ENCODE data around the gene NTHL1.

Gene NTHL1

DNA sequence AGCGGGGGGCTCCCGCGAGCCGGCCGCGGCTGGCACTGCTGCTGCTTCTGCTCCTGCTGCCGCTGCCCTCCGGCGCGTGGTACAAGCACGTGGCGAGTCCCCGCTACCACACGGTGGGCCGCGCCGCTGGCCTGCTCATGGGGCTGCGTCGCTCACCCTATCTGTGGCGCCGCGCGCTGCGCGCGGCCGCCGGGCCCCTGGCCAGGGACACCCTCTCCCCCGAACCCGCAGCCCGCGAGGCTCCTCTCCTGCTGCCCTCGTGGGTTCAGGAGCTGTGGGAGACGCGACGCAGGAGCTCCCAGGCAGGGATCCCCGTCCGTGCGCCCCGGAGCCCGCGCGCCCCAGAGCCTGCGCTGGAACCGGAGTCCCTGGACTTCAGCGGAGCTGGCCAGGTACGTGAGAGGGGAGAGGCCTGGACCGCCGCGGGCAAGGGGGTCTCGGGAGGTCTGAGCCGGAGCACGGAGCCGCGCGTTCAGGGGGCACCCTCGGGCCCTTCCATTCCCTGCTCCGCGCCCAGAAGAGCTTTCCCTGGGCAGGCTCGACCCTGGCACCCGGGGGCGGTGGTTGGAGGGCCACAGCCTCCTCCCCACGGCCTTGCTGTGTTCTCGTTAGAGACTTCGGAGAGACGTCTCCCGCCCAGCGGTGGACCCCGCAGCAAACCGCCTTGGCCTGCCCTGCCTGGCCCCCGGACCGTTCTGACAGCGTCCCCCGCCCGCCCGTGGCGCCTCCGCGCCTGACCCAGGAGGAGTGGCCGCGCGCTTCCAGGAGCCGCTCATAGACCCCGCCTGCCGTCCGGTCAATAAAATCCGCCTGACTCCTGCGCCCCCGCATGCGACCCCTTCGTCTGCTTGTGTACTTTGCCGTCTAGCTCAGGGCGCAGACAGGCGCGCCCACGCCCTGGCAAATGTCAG is 27.5 kb downstream of the NTHL1 start:
- POLR2A ChIA-PET: interaction anchor here (0.7 to 0.9 kb wide), 2 partner anchors 23 to 56 kb away, joined by 3 to 4 read pairs; partner anchors contain the start of gene RPS2
- H3K4me1 ChIP-seq (ENCODE audit: control insufficient read depth, insufficient read depth, low read length): peaks cover 9% of the 10 kb centered on the region
- peak overlapping the region; percentile 9 for H3K4me3 ChIP-seq (ENCODE audit: low read depth, low read length)
- no peaks in the 10 kb centered on the region for H3K9me3 ChIP-seq (ENCODE audit: control insufficient read depth, insufficient read depth, low read depth, low read length)
- H3K27ac ChIP-seq (ENCODE audit: extremely low read depth, low read depth, low read length): no peak overlapping the region
- no peaks in the 10 kb centered on the region for H3K36me3 ChIP-seq (ENCODE audit: control insufficient read depth in 2 of 2, insufficient read depth in 1 of 2, low read length in 2 of 2)
- CTCF ChIA-PET: interaction anchor here (0.6 to 2.2 kb wide), 5 partner anchors 16 to 175 kb away, joined by 3 to 5 read pairs (median 3); no protein-coding TSS in a partner anchor
- TF ChIP-seq SP2 (tag by site-specific recombination; IDR thresholded peaks at IDR 0.05) (0 out of 2 replicates have a peak, but pooled peaks have one; percentile 13), ZNF837 (tag by site-specific recombination; IDR thresholded peaks at IDR 0.05) (no peak), ZNF510 (tag by site-specific recombination; IDR thresholded peaks at IDR 0.05; ENCODE audit: insufficient replicate concordance) (no peak), ZNF302 (tag by site-specific recombination; IDR thresholded peaks at IDR 0.05; ENCODE audit: low read depth) (no peak), ZNF677 (tag by site-specific recombination; IDR thresholded peaks at IDR 0.05) (no peak), ZNF549 (tag by site-specific recombination; IDR thresholded peaks at IDR 0.05) (no peak), ZNF133 (tag by site-specific recombination; IDR thresholded peaks at IDR 0.05) (no peak), ZNF341 (tag by site-specific recombination; IDR thresholded peaks at IDR 0.05; ENCODE audit: low read depth) (no peak), OSR2 (tag by site-specific recombination; IDR thresholded peaks at IDR 0.05) (no peak), MYNN (tag by site-specific recombination; IDR thresholded peaks at IDR 0.05; ENCODE audit: borderline replicate concordance) (no peak), ZNF354C (tag by site-specific recombination; IDR thresholded peaks at IDR 0.05; ENCODE audit: borderline replicate concordance, low read depth) (no peak), ZNF747 (tag by site-specific recombination; IDR thresholded peaks at IDR 0.05) (no peak), ZNF114 (tag by site-specific recombination; IDR thresholded peaks at IDR 0.05) (no peak), EGR2 (tag by site-specific recombination; IDR thresholded peaks at IDR 0.05; ENCODE audit: low read depth) (peak; percentile 57), SP7 (tag by site-specific recombination; IDR thresholded peaks at IDR 0.05) (no peak), ZNF600 (tag by site-specific recombination; IDR thresholded peaks at IDR 0.05) (0 out of 2 replicates have a peak, but pooled peaks have one; percentile 16), ZNF707 (tag by site-specific recombination; IDR thresholded peaks at IDR 0.05) (no peak), ZNF571 (tag by site-specific recombination; IDR thresholded peaks at IDR 0.05) (no peak), ZNF324 (tag by site-specific recombination; IDR thresholded peaks at IDR 0.05) (no peak), SP3 (tag by site-specific recombination; IDR thresholded peaks at IDR 0.05) (no peak), ZNF76 (tag by site-specific recombination; IDR thresholded peaks at IDR 0.05; ENCODE audit: borderline replicate concordance, low read depth) (no peak), ZFHX2 (tag by site-specific recombination; conservative IDR thresholded peaks at IDR 0.05) (peak; percentile 93), ZXDB (tag by site-specific recombination; IDR thresholded peaks at IDR 0.05) (no peak), ZNF416 (tag by site-specific recombination; IDR thresholded peaks at IDR 0.05) (no peak)
- TF ChIP-seq, protein P1, sequence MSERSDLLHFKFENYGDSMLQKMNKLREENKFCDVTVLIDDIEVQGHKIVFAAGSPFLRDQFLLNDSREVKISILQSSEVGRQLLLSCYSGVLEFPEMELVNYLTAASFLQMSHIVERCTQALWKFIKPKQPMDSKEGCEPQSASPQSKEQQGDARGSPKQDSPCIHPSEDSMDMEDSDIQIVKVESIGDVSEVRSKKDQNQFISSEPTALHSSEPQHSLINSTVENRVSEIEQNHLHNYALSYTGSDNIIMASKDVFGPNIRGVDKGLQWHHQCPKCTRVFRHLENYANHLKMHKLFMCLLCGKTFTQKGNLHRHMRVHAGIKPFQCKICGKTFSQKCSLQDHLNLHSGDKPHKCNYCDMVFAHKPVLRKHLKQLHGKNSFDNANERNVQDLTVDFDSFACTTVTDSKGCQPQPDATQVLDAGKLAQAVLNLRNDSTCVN (tag by site-specific recombination; optimal IDR thresholded peaks at IDR 0.05): peak; percentile 31
- TF ChIP-seq, protein P2, sequence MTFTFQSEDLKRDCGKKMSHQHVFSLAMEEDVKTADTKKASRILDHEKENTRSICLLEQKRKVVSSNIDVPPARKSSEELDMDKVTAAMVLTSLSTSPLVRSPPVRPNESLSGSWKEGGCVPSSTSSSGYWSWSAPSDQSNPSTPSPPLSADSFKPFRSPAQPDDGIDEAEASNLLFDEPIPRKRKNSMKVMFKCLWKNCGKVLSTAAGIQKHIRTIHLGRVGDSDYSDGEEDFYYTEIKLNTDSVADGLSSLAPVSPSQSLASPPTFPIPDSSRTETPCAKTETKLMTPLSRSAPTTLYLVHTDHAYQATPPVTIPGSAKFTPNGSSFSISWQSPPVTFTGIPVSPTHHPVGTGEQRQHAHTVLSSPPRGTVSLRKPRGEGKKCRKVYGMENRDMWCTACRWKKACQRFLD (tag by site-specific recombination; IDR thresholded peaks at IDR 0.05): no peak
- TF ChIP-seq, protein P3, sequence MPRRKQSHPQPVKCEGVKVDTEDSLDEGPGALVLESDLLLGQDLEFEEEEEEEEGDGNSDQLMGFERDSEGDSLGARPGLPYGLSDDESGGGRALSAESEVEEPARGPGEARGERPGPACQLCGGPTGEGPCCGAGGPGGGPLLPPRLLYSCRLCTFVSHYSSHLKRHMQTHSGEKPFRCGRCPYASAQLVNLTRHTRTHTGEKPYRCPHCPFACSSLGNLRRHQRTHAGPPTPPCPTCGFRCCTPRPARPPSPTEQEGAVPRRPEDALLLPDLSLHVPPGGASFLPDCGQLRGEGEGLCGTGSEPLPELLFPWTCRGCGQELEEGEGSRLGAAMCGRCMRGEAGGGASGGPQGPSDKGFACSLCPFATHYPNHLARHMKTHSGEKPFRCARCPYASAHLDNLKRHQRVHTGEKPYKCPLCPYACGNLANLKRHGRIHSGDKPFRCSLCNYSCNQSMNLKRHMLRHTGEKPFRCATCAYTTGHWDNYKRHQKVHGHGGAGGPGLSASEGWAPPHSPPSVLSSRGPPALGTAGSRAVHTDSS (tag by site-specific recombination; IDR thresholded peaks at IDR 0.05): no peak
- TF ChIP-seq, protein P4, sequence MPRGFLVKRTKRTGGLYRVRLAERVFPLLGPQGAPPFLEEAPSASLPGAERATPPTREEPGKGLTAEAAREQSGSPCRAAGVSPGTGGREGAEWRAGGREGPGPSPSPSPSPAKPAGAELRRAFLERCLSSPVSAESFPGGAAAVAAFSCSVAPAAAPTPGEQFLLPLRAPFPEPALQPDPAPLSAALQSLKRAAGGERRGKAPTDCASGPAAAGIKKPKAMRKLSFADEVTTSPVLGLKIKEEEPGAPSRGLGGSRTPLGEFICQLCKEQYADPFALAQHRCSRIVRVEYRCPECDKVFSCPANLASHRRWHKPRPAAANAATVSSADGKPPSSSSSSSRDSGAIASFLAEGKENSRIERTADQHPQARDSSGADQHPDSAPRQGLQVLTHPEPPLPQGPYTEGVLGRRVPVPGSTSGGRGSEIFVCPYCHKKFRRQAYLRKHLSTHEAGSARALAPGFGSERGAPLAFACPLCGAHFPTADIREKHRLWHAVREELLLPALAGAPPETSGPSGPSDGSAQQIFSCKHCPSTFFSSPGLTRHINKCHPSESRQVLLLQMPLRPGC (tag by site-specific recombination; IDR thresholded peaks at IDR 0.05): no peak
- TF ChIP-seq, protein P5, sequence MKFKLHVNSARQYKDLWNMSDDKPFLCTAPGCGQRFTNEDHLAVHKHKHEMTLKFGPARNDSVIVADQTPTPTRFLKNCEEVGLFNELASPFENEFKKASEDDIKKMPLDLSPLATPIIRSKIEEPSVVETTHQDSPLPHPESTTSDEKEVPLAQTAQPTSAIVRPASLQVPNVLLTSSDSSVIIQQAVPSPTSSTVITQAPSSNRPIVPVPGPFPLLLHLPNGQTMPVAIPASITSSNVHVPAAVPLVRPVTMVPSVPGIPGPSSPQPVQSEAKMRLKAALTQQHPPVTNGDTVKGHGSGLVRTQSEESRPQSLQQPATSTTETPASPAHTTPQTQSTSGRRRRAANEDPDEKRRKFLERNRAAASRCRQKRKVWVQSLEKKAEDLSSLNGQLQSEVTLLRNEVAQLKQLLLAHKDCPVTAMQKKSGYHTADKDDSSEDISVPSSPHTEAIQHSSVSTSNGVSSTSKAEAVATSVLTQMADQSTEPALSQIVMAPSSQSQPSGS (tag by site-specific recombination; IDR thresholded peaks at IDR 0.05; ENCODE audit: low read depth): no peak
- TF ChIP-seq, protein P6, sequence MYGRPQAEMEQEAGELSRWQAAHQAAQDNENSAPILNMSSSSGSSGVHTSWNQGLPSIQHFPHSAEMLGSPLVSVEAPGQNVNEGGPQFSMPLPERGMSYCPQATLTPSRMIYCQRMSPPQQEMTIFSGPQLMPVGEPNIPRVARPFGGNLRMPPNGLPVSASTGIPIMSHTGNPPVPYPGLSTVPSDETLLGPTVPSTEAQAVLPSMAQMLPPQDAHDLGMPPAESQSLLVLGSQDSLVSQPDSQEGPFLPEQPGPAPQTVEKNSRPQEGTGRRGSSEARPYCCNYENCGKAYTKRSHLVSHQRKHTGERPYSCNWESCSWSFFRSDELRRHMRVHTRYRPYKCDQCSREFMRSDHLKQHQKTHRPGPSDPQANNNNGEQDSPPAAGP (tag by site-specific recombination; IDR thresholded peaks at IDR 0.05): 0 out of 2 replicates have a peak, but pooled peaks have one; percentile 19
